ENCODE measurements around the gene GGCX. TPM values are rescaled to one million over a fixed set of nuclear protein-coding genes. Genes with fewer than 3 reads are reported as not detected.
"Not testable (repeated sequence)": the region's sequence is repeated elsewhere in the genome, so short reads cannot be mapped to it uniquely, and the experiment has no call there.

GGCX gene
- total RNA-seq, 1 donor from 2014 or later, result 43.4 TPM

- H3K27me3 Mint-ChIP-seq (ENCODE audit: low read depth), result peaks cover 36% of the 10 kb centered on the region
- H3K27ac Mint-ChIP-seq (ENCODE audit: unreplicated experiment), result no peak overlapping the region
- no peaks in the 10 kb centered on the region for H3K9me3 Mint-ChIP-seq
- no peaks in the 10 kb centered on the region for H3K36me3 Mint-ChIP-seq (ENCODE audit: low read depth)
- peaks cover 26% of the 10 kb centered on the region for H3K4me1 Mint-ChIP-seq
- no peak for DNase-seq (ENCODE audit: low read depth, low spot score)
- H3K4me3 Mint-ChIP-seq, result no peak overlapping the region
- TF ChIP-seq CTCF (conservative IDR thresholded peaks at IDR 0.05), result no peak
Observed at GRCh38 chr2:85575739-85576138, 14.4 kb upstream of the GGCX start.

DNA sequence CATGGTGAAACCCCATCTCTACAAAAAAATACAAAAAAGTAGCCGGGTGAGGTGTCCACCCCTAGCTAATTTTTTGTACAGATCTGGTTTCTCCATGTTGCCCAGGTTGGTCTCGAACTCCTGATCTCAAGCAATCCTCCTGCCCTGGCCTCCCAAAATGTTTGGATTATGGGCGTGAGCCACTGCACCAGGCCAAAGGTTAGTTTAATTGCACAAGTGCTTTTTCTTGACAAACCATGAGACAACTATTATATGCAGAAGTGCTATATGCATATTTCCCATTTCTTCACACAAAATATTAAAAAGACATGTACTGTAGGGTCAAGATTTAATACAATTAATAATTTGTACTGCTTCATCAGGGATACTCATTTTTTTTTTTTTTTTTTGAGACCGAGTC lies 5.0 kb upstream of the GGCX start:
- TF ChIP-seq CTCF (conservative IDR thresholded peaks at IDR 0.05), result no peak
- Mint-ChIP-seq H3K36me3 (ENCODE audit: low read depth) (no peaks in the 10 kb centered on the region), H3K27ac (ENCODE audit: unreplicated experiment) (no peak overlapping the region), H3K4me1 (peaks cover 6% of the 10 kb centered on the region), H3K4me3 (no peak overlapping the region), H3K27me3 (ENCODE audit: low read depth) (peaks cover 14% of the 10 kb centered on the region), H3K9me3 (no peaks in the 10 kb centered on the region)
- no peak for DNase-seq (ENCODE audit: low read depth, low spot score)

- H3K9me3 Mint-ChIP-seq, result no peaks in the 10 kb centered on the region
- no peaks in the 10 kb centered on the region for H3K36me3 Mint-ChIP-seq (ENCODE audit: low read depth)
- peak overlapping the region; percentile 70 for H3K4me3 Mint-ChIP-seq
- peaks cover 20% of the 10 kb centered on the region for H3K4me1 Mint-ChIP-seq
- H3K27ac Mint-ChIP-seq (ENCODE audit: unreplicated experiment), result no peak overlapping the region
- TF ChIP-seq CTCF (conservative IDR thresholded peaks at IDR 0.05), result no peak
- H3K27me3 Mint-ChIP-seq (ENCODE audit: low read depth), result no peaks in the 10 kb centered on the region
- no peak for DNase-seq (ENCODE audit: low read depth, low spot score)
Observed at GRCh38 chr2:85564144-85564563, 2.9 kb upstream of the GGCX start.

- DNase-seq (ENCODE audit: low read depth, low spot score), result no peak
- H3K36me3 Mint-ChIP-seq (ENCODE audit: low read depth), result no peaks in the 10 kb centered on the region
- H3K27ac Mint-ChIP-seq (ENCODE audit: unreplicated experiment), result peak overlapping the region; percentile 88
- no peaks in the 10 kb centered on the region for H3K9me3 Mint-ChIP-seq
- H3K4me3 Mint-ChIP-seq, result peak overlapping the region; percentile 98
- peaks cover 20% of the 10 kb centered on the region for H3K4me1 Mint-ChIP-seq
- no peak for TF ChIP-seq CTCF (conservative IDR thresholded peaks at IDR 0.05)
- H3K27me3 Mint-ChIP-seq (ENCODE audit: low read depth), result no peaks in the 10 kb centered on the region
Observed at GRCh38 chr2:85560812-85561279, 447 bp downstream of the GGCX start.

GRCh38 chr2:85560403-85560726 lies 928 bp downstream of the GGCX start:
- H3K27me3 Mint-ChIP-seq (ENCODE audit: low read depth); H3K9me3 Mint-ChIP-seq; H3K36me3 Mint-ChIP-seq (ENCODE audit: low read depth); DNase-seq (ENCODE audit: low read depth, low spot score): not testable (repeated sequence)
- peak overlapping the region; percentile 88 for H3K27ac Mint-ChIP-seq (ENCODE audit: unreplicated experiment)
- peaks cover 20% of the 10 kb centered on the region for H3K4me1 Mint-ChIP-seq
- peak overlapping the region; percentile 98 for H3K4me3 Mint-ChIP-seq

DNA sequence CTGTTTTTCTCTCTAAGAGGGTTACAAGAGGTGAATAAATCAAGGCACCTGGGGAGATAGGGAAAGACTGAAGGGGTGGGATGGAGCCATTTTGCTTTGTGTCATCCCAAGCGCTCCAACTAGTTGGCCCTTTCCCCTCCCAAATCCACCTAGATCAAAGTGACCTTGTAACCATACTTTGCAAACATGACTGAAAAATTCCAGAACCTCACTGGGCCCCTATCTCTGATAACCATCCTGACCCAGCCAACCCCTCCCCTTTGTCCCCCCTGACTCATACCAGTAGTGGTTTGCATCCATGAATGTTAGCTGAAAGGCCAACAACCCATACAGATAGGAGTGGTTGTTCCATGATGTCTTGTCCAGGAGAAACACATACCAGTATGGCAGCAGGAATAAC lies 3.1 kb downstream of the GGCX start:
- no peak for DNase-seq (ENCODE audit: low read depth, low spot score)
- Mint-ChIP-seq H3K4me3 (no peak overlapping the region), H3K27me3 (ENCODE audit: low read depth) (no peaks in the 10 kb centered on the region), H3K9me3 (no peaks in the 10 kb centered on the region), H3K27ac (ENCODE audit: unreplicated experiment) (no peak overlapping the region), H3K36me3 (ENCODE audit: low read depth) (no peaks in the 10 kb centered on the region), H3K4me1 (peaks cover 20% of the 10 kb centered on the region)
- no peak for TF ChIP-seq CTCF (conservative IDR thresholded peaks at IDR 0.05)

Measured in neural crest cell (in vitro differentiated cells).